Measurements from ENCODE around the gene PSMD1.

DNA sequence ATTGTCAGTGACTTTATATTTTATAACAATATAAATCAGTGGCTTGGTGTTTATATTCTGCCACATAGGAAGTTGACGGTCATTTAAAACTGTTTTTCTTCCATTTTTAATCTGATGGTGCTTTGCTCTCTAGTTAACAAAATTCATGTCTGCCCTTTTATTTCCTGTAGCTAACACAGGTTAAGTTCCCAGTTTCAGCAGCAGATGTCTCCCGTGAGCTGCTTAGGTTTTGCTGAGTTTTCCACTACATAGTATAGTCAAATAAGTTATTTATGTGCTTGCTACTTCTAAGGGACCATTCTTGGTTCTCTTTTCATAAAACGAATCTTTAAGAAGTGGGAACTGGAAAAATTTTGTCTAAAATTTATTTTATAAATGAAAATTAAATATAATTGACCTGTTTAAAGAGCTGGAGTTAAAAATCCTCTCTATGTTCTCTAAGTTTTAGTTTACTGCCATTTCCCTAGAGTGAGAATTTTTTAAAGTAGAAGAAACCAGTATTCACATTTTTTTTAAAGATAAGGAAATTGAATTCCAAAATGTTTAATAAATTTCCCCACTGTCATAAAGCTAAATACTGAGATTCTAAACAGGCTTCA lies 47.5 kb downstream of the PSMD1 start:
- no peak for TF ChIP-seq FOXP2 (optimal IDR thresholded peaks at IDR 0.05; ENCODE audit: borderline replicate concordance, extremely low read depth, extremely low read length, insufficient read depth)
- TF ChIP-seq, protein P1, sequence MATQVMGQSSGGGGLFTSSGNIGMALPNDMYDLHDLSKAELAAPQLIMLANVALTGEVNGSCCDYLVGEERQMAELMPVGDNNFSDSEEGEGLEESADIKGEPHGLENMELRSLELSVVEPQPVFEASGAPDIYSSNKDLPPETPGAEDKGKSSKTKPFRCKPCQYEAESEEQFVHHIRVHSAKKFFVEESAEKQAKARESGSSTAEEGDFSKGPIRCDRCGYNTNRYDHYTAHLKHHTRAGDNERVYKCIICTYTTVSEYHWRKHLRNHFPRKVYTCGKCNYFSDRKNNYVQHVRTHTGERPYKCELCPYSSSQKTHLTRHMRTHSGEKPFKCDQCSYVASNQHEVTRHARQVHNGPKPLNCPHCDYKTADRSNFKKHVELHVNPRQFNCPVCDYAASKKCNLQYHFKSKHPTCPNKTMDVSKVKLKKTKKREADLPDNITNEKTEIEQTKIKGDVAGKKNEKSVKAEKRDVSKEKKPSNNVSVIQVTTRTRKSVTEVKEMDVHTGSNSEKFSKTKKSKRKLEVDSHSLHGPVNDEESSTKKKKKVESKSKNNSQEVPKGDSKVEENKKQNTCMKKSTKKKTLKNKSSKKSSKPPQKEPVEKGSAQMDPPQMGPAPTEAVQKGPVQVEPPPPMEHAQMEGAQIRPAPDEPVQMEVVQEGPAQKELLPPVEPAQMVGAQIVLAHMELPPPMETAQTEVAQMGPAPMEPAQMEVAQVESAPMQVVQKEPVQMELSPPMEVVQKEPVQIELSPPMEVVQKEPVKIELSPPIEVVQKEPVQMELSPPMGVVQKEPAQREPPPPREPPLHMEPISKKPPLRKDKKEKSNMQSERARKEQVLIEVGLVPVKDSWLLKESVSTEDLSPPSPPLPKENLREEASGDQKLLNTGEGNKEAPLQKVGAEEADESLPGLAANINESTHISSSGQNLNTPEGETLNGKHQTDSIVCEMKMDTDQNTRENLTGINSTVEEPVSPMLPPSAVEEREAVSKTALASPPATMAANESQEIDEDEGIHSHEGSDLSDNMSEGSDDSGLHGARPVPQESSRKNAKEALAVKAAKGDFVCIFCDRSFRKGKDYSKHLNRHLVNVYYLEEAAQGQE (IDR thresholded peaks at IDR 0.05; ENCODE audit: insufficient read depth in 1 of 2, low read depth in 2 of 2, low read length in 2 of 2), result no peak
- TF ChIP-seq TAF1 (IDR thresholded peaks at IDR 0.05; ENCODE audit: borderline replicate concordance, insufficient read depth, low read length), result no peak
- TF ChIP-seq POLR2AphosphoS5 (IDR thresholded peaks at IDR 0.05; ENCODE audit: low read depth, low read length), result no peak

Measured in PFSK-1 (cell line).